Mucosa of rectum (tissue), 2 donors: Measurements from ENCODE around the gene PGP.

ENCODE experiments used
- H3K27ac ChIP-seq, 2 donors: one replicate each; pipeline ENCODE4 v1.7.0; 2013; ENCODE audit warnings: inconsistent platforms in 2 of 2, low read depth in 2 of 2, low read length in 2 of 2
- H3K27me3 ChIP-seq, 2 donors: one replicate each; pipeline ENCODE4 v1.7.0; 2013; ENCODE audit warnings: low read length in 2 of 2; ENCODE audit not compliant: control insufficient read depth in 2 of 2, insufficient read depth in 2 of 2
- H3K36me3 ChIP-seq, 2 donors: one replicate each; pipeline ENCODE4 v1.7.0; 2013; ENCODE audit warnings: low read length in 2 of 2; ENCODE audit not compliant: control insufficient read depth in 2 of 2, insufficient read depth in 2 of 2
- H3K4me1 ChIP-seq, 2 donors: one replicate each; pipeline ENCODE4 v1.7.0; 2013; ENCODE audit warnings: low read length in 2 of 2, mild to moderate bottlenecking in 1 of 2; ENCODE audit not compliant: control insufficient read depth in 2 of 2, insufficient read depth in 2 of 2
- H3K4me3 ChIP-seq, 2 donors: one replicate each; pipeline ENCODE4 v1.7.0; 2013; ENCODE audit warnings: low read length in 2 of 2
- H3K9ac ChIP-seq, 2 donors: one replicate each; pipeline ENCODE4 v1.7.0; 2013; ENCODE audit warnings: low read length in 2 of 2, low read depth in 1 of 2, mild to moderate bottlenecking in 1 of 2
- H3K9me3 ChIP-seq, 2 donors: one replicate each; pipeline ENCODE4 v1.7.0; 2013; ENCODE audit warnings: low read length in 2 of 2; ENCODE audit not compliant: control insufficient read depth in 2 of 2
- donor health status: healthy.
- donor health status: Normal muscosa, but diverticular disease.

PGP gene

DNA sequence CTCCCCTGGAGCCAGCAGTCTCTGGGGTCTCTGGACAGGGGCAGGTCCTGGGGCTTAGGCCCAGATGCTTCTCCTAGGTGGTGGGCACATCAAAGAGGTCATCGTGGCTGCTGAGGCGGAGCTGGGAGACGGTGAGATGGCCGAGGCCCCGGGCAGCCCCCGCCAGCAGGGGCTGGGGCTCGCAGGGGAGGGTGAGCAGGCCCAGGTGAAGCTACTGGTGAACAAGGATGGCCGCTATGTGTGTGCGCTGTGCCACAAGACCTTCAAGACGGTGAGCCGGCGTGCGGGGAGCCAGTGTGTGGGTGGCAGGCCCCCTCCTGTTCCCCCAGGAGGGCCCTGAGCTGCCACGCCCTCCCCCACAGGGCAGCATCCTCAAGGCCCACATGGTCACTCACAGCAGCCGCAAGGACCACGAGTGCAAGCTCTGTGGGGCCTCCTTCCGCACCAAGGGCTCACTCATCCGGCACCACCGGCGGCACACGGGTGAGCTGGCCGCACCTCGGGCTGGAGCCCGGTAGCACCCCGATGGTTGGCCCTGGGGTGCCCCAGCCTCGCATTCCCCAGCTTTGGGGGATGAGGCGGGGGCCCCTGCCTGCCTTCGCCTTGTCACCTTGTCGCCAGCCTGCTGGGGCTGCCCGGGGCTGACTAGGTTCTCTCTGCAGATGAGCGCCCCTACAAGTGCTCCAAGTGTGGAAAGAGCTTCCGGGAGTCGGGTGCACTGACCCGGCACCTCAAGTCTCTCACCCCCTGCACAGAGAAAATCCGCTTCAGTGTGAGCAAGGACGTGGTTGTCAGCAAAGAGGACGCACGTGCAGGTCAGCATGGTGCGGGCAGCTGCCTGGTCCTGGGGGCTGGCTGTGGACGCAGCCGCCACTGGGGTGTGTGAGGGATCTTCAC lies 17.7 kb upstream of the PGP start:
- H3K4me1 ChIP-seq, result peaks cover 11 to 14% of the 10 kb centered on the region in 2 donors
- H3K36me3 ChIP-seq, result peaks cover 49 to 63% of the 10 kb centered on the region in 2 donors
- peaks cover 5 to 10% of the 10 kb centered on the region in 2 donors for H3K27me3 ChIP-seq
- no peak overlapping the region for H3K4me3 ChIP-seq
- no peaks in the 10 kb centered on the region for H3K9me3 ChIP-seq
- H3K27ac ChIP-seq, result no peak overlapping the region
- H3K9ac ChIP-seq, result no peak overlapping the region

DNA sequence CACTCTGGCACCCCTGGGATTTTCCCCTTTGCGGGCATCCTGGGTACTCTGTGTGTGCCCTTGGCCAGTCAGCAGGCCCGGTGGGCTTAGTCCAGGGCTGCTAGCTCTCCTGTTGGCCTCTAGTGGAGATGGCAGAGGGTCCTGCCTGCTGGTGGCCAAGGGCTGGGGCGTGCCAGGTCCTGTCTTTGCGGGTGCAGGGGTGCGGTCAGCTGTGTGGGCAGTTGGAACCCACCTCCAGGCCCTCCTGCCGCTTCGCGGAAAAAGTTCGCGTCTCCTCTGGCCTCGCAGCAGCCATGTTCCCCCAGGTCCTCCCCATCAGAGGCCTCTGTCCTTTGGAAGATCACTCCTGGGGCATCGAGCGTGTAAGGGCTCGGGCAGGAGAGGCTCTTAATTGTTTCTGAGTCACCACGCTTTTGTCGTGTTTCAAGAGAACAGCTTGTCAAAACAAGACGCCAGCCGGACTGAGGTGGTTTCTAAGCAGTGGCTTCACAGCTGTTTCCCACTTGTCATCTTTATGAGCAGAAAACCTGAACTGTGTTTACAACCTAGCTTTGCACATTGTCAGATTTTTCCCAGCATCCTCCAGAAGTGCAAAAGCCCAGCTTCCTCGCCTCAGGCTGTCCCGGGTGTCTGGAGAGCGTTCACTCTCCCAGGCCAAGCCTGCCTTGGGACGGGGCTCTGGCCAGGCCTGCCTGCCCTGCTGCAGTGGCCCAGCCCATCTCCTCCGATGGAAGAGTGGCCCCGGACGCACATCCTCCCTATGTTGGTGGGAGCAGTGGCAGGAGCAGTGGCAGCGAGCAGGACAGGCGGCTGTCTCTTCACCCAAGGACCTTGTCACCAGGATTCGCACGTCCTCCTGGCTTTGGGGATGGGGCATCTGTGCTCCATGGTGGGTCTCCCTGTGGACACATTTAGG lies 16.6 kb upstream of the PGP start:
- peaks cover 5 to 9% of the 10 kb centered on the region in 2 donors for H3K4me1 ChIP-seq
- H3K27ac ChIP-seq, result no peak overlapping the region
- peaks cover 49 to 63% of the 10 kb centered on the region in 2 donors for H3K36me3 ChIP-seq
- H3K27me3 ChIP-seq, result peaks cover under 1 to 1% of the 10 kb centered on the region in 2 donors
- no peak overlapping the region for H3K9ac ChIP-seq
- no peaks in the 10 kb centered on the region for H3K9me3 ChIP-seq
- no peak overlapping the region for H3K4me3 ChIP-seq

DNA sequence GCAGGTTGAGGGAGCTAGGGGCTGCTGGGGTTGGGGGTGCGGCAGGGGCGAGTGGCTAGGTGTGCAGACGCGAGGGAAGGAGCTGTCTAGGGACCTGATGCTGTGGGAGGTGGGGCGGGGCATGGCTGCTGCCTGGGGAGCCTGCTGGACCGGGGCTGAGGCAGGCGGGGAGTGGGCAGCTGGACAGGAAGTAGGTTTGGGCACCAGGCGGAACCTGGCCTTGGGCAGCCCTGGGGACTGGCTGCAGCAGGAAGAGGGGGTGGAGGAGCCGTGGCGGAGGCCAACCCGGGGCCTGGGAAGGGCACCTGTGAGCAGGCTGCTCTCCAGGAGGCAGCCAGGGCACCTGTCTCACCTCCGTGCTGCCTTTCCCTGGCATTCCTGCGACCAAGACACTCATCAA lies 15.7 kb upstream of the PGP start:
- Histone ChIP-seq H3K27me3 (no peaks in the 10 kb centered on the region), H3K4me3 (no peak overlapping the region), H3K9me3 (no peaks in the 10 kb centered on the region), H3K36me3 (peaks cover 48 to 62% of the 10 kb centered on the region in 2 donors), H3K9ac (no peak overlapping the region), H3K4me1 (peaks cover 6 to 8% of the 10 kb centered on the region in 2 donors), H3K27ac (no peak overlapping the region)

DNA sequence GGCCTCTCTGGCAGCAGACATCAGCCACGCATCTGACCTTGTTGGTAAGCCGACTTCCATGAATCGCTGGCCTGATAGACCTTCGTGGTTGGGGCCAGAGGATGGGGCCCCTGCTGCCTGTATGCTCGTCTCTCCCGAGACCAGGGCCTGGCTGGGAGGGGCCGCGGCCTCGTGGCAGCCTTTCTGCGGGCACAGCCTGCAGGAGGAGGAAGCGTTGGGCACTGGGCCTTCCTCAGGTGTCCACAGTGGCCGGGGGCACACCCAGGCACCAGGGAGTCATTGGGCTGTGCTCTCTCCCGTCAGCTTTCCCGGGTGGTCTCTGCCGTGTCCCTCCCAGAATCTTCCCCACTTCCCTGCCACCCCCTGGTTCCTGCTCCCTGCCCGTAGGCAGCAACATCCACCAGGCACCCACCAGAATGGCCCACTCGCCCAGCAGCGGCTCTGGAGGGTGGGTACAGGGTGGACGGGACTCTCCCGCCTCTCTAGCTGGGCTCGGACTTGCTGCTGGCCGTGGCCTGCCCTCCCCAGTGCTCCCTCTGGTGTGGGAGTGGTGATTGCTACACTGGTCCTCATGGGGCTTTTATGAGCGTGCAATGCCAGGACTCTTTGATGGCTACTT lies 15.1 kb upstream of the PGP start:
- Histone ChIP-seq H3K4me1 (peaks cover 6 to 9% of the 10 kb centered on the region in 2 donors), H3K27me3 (no peaks in the 10 kb centered on the region), H3K9ac (no peak overlapping the region), H3K27ac (no peak overlapping the region), H3K9me3 (no peaks in the 10 kb centered on the region), H3K4me3 (no peak overlapping the region), H3K36me3 (peaks cover 42 to 55% of the 10 kb centered on the region in 2 donors)

DNA sequence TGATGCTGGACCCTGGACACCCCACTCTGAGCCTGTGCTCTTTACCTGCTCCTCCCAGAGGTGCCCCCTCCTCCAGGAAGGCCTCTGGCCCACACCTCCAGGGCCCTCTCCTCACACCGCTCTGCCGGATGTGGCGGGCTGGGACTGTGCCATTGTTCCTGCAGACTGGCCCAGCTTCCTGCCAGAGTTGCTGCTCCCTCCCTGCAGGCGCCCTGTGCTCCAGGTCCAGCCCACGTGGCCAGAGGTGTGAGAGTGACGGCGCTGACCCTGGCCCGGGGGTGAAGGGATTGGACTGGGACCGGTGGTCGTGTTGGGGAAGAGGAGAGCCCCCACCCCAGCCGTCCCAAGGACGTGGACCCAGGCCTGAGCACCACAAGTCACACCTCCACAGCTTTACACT lies 14.5 kb upstream of the PGP start:
- Histone ChIP-seq H3K27me3 (no peaks in the 10 kb centered on the region), H3K4me1 (peaks cover 13 to 14% of the 10 kb centered on the region in 2 donors), H3K9me3 (no peaks in the 10 kb centered on the region), H3K36me3 (peaks cover 36 to 49% of the 10 kb centered on the region in 2 donors), H3K9ac (no peak overlapping the region), H3K4me3 (no peak overlapping the region), H3K27ac (no peak overlapping the region)

DNA sequence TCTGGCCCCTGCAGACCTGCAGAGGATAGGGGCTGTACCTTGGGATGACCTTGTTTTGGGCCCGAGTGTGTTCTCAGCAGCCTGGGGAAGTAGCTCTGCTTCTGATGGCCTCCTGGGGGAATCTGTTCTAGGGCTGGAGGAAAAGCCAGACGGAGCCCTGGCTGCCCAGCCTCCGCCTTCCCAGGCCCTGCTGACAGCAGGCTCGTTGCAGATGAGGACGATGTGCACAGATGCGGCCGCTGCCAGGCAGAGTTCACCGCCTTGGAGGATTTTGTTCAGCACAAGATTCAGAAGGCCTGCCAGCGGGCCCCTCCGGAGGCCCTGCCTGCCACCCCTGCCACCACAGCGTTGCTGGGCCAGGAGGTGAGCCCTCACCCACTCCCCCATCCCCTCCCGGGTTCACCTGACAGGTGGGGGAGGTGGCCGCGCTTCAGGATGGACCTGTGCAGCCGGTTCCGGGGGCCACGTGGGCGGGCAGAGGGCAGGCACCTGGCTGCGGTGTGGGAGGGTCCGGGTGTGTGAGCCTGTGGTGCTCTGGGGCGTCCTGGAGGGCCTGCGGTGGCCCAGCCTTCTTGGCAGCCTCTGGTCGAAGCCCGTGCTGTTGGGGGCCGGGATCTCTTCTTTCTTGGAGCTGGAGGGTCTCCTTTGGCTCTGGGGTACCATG lies 13.7 kb upstream of the PGP start:
- no peak overlapping the region for H3K9ac ChIP-seq
- H3K36me3 ChIP-seq, result peaks cover 31 to 45% of the 10 kb centered on the region in 2 donors
- H3K4me1 ChIP-seq, result peaks cover 14 to 15% of the 10 kb centered on the region in 2 donors
- no peaks in the 10 kb centered on the region for H3K9me3 ChIP-seq
- no peak overlapping the region for H3K27ac ChIP-seq
- H3K27me3 ChIP-seq, result no peaks in the 10 kb centered on the region
- H3K4me3 ChIP-seq, result no peak overlapping the region

DNA sequence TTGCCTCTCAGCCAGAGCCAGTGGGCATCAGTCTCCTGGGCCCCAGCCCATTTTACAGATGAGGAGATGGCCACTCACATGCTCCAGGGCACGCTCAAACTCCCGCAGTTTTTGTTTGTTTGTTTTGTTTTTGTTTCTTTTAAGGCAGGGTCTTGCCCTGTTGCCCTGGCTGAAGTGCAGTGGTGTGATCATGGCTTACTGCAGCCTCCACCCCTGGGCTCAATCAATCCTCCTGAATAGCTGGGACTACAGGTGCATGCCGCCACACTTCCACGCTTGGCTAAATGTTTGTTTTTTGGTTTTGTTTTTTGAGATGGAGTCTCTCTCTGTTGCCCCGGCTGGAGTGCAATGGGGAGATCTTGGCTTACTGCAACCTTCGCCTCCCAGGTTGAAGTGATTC lies 12.3 kb upstream of the PGP start:
- no peak overlapping the region for H3K27ac ChIP-seq
- no peaks in the 10 kb centered on the region for H3K27me3 ChIP-seq
- no peak overlapping the region for H3K4me3 ChIP-seq
- no peak overlapping the region for H3K9ac ChIP-seq
- H3K36me3 ChIP-seq, result peaks cover 22 to 34% of the 10 kb centered on the region in 2 donors
- H3K9me3 ChIP-seq, result no peaks in the 10 kb centered on the region
- H3K4me1 ChIP-seq, result peaks cover 14 to 15% of the 10 kb centered on the region in 2 donors

DNA sequence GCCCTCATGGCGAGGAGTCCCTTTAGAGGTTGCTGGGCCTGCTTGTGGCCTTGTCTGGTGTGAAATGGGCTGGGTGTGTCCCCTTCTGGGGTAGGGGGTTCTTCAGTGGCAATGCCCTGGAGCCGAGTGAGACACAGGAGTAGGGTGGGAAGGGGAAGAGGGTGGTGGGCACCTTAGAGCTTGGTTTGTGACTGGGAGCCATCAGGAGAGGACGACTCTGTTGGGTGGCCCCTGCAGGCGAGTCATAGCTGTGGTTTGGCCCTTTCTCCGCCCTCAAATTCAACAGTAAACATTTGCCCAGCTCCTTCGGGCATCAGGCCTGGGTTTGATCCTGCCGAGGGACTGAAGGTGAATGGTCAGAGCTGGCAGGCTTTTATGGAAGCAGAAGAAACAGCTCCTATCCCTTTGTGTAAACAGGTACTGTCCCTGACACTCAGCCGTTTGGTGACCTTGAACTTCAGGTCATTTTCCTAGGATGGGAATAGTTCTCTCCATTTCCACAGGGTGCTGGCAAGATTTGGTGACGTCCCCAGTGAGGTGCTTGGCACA lies 11.7 kb upstream of the PGP start:
- H3K4me1 ChIP-seq, result peaks cover 14 to 15% of the 10 kb centered on the region in 2 donors
- H3K9ac ChIP-seq, result no peak overlapping the region
- no peaks in the 10 kb centered on the region for H3K9me3 ChIP-seq
- H3K4me3 ChIP-seq, result no peak overlapping the region
- H3K36me3 ChIP-seq, result peaks cover 16 to 28% of the 10 kb centered on the region in 2 donors
- H3K27ac ChIP-seq, result peak overlapping the region; percentile 9 to 40
- no peaks in the 10 kb centered on the region for H3K27me3 ChIP-seq

DNA sequence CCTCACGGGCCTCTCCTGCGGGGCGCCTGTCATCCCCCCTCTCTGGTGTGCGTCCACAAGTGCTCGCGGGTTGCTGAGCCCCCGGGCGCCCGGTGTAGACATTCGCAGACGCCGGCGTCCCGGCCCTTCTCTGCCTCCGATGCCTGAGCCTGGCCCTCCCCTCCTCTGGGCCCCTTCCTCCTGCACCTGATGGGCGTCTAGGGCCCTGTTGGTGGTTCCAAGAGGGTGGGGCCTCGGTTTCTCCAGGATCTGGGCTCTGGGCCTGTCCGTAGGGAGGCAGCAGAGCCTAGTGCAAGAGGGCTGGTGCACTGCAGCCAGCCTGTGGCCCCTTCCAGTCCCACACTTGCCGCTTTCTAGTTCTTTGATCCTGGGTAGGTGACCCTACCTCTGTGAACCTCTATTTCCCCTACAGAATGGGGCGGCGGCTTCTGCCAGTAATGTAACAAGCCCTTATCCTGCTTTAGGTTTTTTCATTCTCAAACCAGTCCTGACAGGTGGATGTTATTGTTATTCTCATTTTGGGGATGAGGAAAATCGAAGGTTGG lies 9.4 kb upstream of the PGP start:
- peak overlapping the region; percentile 79 to 93 for H3K9ac ChIP-seq
- no peaks in the 10 kb centered on the region for H3K9me3 ChIP-seq
- H3K27ac ChIP-seq, result peak overlapping the region; percentile 88 to 90
- H3K27me3 ChIP-seq, result no peaks in the 10 kb centered on the region
- peaks cover 14 to 15% of the 10 kb centered on the region in 2 donors for H3K4me1 ChIP-seq
- peak overlapping the region; percentile 77 to 85 for H3K4me3 ChIP-seq
- H3K36me3 ChIP-seq, result peaks cover 5 to 11% of the 10 kb centered on the region in 2 donors
